HG03060 (cell line): ENCODE data around the gene SLC35G2.
"Not testable (repeated sequence)": the region's sequence is repeated elsewhere in the genome, so short reads cannot be mapped to it uniquely, and the experiment has no call there.

ENCODE experiments used
- ATAC-seq: cut with Tn5 transposase; IDR thresholded peaks from one replicate; pipeline ENCODE4 v1.9.1; 2021; ENCODE audit warnings: low read depth, moderate number of reproducible peaks; ENCODE audit not compliant: unreplicated experiment

Gene SLC35G2

GRCh38 chr3:136835089-136835812 is 16.3 kb downstream of the SLC35G2 start:
- ATAC-seq = no peak

- no peak for ATAC-seq
These were observed 17.0 kb downstream of the SLC35G2 start for GRCh38 chr3:136835813-136836510.

GRCh38 chr3:136836511-136837156 is 17.7 kb downstream of the SLC35G2 start:
- ATAC-seq = no peak

DNA sequence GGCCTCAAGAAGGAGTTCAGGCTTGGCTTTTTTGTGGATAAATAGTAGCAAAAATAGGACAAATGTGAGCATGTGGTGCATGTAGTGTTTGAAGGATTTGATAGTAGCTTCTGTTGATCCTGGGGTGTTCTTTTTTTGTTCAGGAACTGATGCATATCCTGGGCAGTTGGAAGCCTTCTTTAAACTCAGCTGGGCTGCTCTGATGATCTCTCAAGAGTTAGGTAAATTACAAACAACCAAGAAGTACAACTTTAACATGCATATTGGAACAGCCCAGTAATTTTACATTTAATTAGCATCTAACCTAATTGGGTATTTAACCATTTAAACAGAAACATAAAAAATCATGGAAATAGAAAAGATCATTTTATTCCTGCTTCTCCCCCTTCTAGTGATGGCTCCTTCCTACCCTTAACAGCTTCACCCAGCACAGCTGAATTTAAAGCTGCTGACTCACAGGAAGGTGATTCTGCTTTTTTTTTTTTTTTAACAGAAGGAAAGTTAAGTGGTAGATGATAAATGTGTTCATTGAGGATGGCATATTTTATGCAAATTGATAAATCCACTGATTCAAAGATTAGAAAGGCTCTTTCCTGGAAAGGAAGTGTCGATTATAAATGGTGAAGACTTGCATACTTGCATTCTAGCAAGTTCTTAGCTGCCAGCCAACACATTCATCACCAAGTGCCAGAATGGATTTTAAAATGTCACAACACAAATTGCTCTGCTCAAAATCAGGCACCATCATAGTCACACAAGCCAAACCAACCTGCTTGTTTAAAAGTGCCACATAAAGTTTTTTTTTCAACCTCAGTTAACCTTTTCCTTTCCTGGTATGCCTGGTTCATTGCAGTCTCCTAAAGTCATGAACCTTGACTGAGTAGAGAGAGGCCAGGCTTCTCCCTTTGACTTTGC is 20.0 kb downstream of the SLC35G2 start:
- ATAC-seq = no peak

DNA sequence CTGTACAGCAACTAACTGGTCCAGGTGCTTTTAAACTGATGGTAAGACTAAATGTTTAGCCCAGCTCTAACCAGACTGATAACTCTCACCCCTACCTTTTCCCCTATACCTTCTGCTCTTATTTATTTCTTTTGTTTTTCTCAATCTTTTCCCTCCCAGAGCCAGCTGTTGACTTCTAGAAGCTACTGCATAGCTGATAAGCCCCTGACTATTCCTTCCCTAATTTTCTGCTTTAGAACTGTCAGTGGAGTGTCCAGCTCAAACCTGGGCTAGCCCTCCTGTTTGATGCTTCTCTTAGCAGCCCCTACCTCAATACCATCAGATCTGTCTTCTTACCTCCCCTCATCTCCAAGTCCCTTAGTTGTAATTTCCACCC is 20.6 kb downstream of the SLC35G2 start:
- no peak for ATAC-seq

DNA sequence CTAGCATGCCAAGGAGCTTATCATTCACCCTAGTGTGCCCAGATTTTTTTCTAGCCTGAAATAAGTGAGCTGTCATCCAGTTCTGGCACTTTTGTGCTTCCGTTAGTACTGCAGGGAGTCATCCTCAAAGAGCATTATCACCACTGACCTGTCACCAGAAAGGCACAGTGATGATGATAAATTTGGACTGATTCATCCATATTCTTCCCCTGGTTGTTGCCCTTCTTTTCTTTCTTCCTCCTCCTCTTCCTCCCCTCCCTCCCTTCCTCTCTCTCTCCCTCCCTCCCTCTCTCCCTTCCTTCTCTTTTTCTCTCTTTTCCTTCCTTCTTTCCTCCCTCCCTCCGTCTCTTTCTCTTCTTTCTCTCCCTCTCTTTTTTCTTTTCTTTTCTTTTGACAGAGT is 21.3 kb downstream of the SLC35G2 start:
- ATAC-seq = no peak

DNA sequence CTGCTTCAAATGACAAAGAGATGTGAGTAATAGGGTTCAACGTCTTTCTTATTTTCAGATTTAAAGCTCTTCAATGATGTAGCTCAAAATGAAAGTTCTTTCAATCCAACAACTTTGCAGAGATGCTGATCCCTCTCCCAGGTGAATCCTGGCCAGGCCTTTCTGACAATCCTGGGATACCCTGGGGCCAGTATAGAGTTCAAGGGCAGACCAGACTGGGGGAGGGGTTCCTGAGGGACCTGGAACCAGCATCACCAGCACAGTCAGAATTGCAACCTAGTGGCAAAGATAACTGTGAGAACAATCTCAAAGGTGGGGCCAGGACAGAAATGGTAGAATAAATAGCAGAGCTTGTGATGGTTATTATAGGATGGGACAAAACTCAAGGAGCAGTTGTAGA is 23.4 kb downstream of the SLC35G2 start:
- ATAC-seq = no peak

DNA sequence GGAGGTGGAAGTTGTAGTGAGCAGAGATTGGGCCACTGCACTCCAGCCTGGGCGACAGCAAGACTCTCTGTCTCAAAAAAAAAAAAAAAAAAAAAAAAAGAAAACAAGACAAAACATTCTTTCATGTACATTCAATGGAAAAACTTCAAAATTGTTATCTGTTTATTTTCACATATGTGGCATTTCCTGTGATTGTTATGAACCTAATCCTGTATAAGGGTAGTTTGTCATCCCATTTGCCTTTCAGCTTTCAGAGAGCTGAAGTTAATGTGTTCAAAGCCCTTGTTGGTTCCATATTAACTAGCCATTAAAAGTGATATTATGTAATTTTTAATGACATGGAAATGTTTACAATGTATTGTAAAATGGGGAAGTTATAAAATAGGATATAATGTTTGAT is 25.8 kb downstream of the SLC35G2 start:
- no peak for ATAC-seq

DNA sequence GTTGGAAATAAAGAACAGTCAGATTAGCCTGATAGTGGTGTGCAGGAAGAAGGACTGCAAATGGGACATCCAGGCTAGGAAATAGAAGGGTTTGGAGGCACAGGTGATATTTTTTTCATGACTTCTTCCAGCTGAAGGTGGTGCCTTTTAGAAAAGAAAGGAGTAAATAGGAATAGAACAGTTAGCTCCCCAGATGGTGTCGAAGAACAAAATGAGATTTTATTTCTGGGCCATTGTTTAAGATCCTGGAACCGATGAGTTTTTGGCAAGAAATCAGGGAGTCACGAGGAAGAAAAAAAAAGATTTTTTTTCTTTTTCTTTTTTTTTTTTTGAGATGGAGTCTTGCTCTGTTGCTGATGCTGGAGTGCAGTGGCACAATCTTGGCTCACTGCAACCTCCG is 33.3 kb downstream of the SLC35G2 start:
- no peak for ATAC-seq

DNA sequence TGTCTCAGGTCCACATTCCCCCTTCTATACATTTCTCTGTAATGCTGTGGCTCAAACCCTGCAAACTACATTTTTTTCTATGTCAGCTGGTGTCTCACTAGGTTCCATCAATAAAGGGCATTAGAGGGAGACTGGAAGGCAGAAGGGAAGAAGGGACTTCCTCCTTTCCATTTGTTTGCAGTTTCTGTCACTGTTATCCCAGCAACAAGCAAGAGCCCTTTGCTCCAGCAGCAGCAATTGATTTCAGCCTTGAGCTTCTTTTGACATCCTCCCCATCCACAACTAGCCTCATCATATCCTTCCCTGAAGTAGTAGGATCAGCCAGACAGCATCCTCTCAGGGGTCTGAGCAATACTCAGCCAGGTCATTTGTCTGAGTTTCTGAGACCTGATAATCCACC is 37.7 kb downstream of the SLC35G2 start:
- ATAC-seq = no peak

DNA sequence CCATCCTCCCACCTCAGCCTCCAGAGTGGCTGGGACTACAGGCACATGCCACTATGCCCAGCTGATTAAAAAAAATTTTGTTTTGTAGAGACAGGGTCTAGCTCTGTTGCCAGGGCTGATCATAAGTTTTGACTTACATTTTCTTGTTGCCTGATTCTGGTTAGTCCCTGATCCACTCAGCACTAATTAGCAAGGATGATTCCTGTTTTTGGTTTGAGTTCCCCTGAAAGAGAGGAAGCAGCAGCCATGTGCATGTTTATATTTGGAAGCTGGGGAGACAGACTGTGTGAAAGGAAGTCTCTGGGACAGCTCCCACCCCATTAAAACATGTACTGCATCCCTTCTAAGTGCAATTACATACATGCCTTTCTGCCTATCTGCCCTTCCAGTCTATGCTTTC is 39.5 kb downstream of the SLC35G2 start:
- ATAC-seq = no peak

DNA sequence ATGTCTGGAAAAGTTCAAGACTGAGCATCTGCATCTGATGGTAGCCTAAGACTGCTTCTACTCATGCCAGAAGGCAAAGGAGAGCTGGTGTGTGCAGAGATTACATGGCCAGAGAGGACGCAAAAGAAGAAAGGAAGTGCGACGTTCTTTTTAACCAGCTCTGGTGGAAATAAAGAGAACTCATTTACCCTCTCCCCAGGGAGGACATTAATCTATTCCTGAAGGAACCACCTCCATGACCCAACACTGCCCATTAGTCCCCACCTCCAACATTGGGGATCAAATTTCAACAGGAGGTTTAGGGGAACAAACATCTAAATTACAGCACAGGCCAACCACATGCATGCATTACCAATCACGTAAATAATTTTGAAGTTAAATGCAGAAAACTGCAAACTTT is 41.6 kb downstream of the SLC35G2 start:
- ATAC-seq = no peak

- ATAC-seq = peak; percentile 93
These were observed 43.1 kb downstream of the SLC35G2 start, which contains the start of gene NCK1 for GRCh38 chr3:136861890-136862616. NCK1 (plus strand) TSS chr3:136862208; CDS start chr3:136928002, 65,794 bp downstream.

GRCh38 chr3:136862617-136863322 is 43.8 kb downstream of the SLC35G2 start:
- ATAC-seq = peak; percentile 2

- no peak for ATAC-seq
These were observed 50.4 kb downstream of the SLC35G2 start for GRCh38 chr3:136869282-136869681.

GRCh38 chr3:136872258-136872657 is 53.3 kb downstream of the SLC35G2 start:
- ATAC-seq = not testable (repeated sequence)

DNA sequence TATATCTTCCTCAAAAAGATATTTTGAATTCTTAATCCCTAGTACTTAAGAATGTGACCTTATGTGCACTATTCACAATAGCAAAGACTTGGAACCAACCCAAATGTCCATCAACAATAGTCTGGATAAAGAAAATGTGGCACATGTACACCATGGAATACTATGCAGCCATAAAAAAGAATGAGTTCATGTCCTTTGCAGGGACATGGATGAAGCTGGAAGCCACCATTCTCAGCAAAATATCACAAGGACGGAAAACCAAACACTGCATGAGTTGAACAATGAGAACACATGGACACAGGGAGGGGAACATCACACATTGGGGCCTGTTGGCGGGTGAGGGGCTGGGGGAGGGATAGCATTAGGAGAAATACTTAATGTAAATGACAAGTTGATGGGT is 60.6 kb downstream of the SLC35G2 start:
- ATAC-seq = not testable (repeated sequence)

- no peak for ATAC-seq
These were observed 63.6 kb downstream of the SLC35G2 start for GRCh38 chr3:136882571-136882970.

- no peak for ATAC-seq
These were observed 65.2 kb downstream of the SLC35G2 start for GRCh38 chr3:136883967-136884720.
